Natural killer cell treated with Interleukin-12 subunit alpha and Interleukin-12 subunit beta and Interleukin-15 and Interleukin-18, amount 100 ng/mL, for 72 hours (primary cell): ENCODE results near the gene PRG2. TPM values are rescaled to one million over a fixed set of nuclear protein-coding genes. Genes with fewer than 3 reads are reported as not detected.

Source experiments
- total RNA-seq, 2 donors: library from RNA; stranded (reverse); gene quantifications; one replicate each; pipeline ENCODE4 v1.2.3, GENCODE V29; 2022

Gene PRG2
- total RNA-seq, 2 donors from 2014 or later = 1.4 to 2.3 TPM

Other genes with a start within 250 kb of the PRG2 start
- gene LRRC55, start 208.7 kb downstream of the PRG2 start, total RNA-seq = not detected
- gene APLNR, start 153.4 kb downstream of the PRG2 start, total RNA-seq = not detected
- 1 to 10 TPM; 3.0 to 3.2 TPM for gene TNKS1BP1, start 65.7 kb downstream of the PRG2 start, total RNA-seq
- 100 to 1,000 TPM; 143 to 210 TPM for gene SSRP1, start 54.8 kb downstream of the PRG2 start, total RNA-seq
- not detected for gene P2RX3, start 52.3 kb downstream of the PRG2 start, total RNA-seq
- not detected for gene PRG3, start 9.5 kb downstream of the PRG2 start, total RNA-seq
- 100 to 1,000 TPM in 1 of 2 donors, 10 to 100 TPM in 1; 86.9 to 308 TPM for gene SLC43A3, start 36.5 kb upstream of the PRG2 start, total RNA-seq
- gene RTN4RL2, start 69.9 kb upstream of the PRG2 start, total RNA-seq = not detected
- 10 to 100 TPM in 1 of 2 donors, 1 to 10 TPM in 1; 4.2 to 16.5 TPM for gene SLC43A1, start 125.1 kb upstream of the PRG2 start, total RNA-seq
- 100 to 1,000 TPM in 1 of 2 donors, 10 to 100 TPM in 1; 77.6 to 131 TPM for gene TIMM10, start 140.1 kb upstream of the PRG2 start, total RNA-seq
- gene SMTNL1, start 146.9 kb upstream of the PRG2 start, total RNA-seq = not detected
- 100 to 1,000 TPM in 1 of 2 donors, 10 to 100 TPM in 1; 87.8 to 101 TPM for gene UBE2L6, start 177.0 kb upstream of the PRG2 start, total RNA-seq
- gene SERPING1, start 207.0 kb upstream of the PRG2 start, total RNA-seq = not detected